ENCODE results near the gene FAM181A. TPM values are rescaled to one million over a fixed set of nuclear protein-coding genes. Genes with fewer than 3 reads are reported as not detected.

Gene FAM181A
- total RNA-seq, 1 experiment from 2014 or later: not detected

DNA sequence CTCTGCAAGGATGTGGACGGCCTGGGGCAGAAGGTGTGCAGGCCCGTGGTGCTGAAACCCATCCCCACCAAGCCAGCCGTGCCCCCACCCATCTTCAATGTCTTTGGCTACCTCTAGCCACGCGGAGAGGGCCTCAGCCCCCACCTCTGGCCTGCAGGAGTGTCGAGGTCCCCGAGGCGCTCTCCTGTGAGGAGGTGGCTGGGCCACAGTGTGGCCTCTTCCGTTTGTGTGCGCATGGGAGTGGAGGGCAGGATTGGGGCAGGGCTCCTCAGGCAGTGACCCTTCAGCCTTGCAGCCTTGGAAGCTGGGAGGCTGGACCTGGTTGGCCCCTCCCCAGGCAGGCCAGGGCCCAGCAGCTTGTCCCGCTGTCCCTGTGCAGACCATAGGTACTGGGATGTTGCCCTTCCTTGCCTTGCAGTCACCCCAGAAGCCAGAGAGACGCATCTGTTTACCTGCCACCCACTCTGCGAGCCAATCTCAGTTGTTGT is 1.9 kb downstream of the FAM181A start:
- H3K27ac Mint-ChIP-seq (ENCODE audit: unreplicated experiment): no peak overlapping the region
- no peaks in the 10 kb centered on the region for H3K36me3 Mint-ChIP-seq (ENCODE audit: insufficient read depth, unreplicated experiment)
- BruUV-seq (replicated peaks): no TSS peak
- peaks cover 53% of the 10 kb centered on the region for H3K27me3 Mint-ChIP-seq (ENCODE audit: unreplicated experiment)
- H3K4me1 Mint-ChIP-seq (ENCODE audit: low read depth, unreplicated experiment): no peaks in the 10 kb centered on the region
- H3K9me3 Mint-ChIP-seq (ENCODE audit: low read depth, unreplicated experiment): no peaks in the 10 kb centered on the region
- intact Hi-C loops (cut with micrococcal nuclease; ENCODE audit: unreplicated experiment): no loop called here
- no peak for DNase-seq
- CTCF ChIA-PET: no interaction called here
- no peak overlapping the region for H3K4me3 Mint-ChIP-seq (ENCODE audit: low read depth, unreplicated experiment)
- TF ChIP-seq, protein P1, sequence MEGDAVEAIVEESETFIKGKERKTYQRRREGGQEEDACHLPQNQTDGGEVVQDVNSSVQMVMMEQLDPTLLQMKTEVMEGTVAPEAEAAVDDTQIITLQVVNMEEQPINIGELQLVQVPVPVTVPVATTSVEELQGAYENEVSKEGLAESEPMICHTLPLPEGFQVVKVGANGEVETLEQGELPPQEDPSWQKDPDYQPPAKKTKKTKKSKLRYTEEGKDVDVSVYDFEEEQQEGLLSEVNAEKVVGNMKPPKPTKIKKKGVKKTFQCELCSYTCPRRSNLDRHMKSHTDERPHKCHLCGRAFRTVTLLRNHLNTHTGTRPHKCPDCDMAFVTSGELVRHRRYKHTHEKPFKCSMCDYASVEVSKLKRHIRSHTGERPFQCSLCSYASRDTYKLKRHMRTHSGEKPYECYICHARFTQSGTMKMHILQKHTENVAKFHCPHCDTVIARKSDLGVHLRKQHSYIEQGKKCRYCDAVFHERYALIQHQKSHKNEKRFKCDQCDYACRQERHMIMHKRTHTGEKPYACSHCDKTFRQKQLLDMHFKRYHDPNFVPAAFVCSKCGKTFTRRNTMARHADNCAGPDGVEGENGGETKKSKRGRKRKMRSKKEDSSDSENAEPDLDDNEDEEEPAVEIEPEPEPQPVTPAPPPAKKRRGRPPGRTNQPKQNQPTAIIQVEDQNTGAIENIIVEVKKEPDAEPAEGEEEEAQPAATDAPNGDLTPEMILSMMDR (IDR thresholded peaks at IDR 0.05; ENCODE audit: unreplicated experiment): no peak

DNA sequence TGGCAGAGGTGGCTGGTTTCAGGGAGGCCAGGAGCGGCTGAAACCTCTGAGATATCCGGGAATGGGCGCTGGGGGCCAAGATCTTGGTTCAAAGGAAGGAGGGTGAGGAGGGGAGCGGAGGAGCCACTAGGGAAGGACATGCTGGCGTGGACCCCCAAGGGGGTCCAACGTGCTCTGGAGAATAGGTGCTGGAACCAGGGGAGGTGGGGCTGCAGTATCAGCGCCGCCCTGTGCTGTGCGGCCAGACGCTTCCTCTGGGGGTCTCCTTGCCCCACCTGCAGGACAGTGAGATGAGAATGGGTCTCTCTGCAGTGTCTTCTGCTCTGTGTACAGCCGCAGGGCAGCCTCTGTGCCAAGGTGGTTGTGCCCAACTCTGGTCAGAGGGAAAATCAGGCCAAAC is 2.5 kb downstream of the FAM181A start:
- no peak overlapping the region for H3K27ac Mint-ChIP-seq (ENCODE audit: unreplicated experiment)

DNA sequence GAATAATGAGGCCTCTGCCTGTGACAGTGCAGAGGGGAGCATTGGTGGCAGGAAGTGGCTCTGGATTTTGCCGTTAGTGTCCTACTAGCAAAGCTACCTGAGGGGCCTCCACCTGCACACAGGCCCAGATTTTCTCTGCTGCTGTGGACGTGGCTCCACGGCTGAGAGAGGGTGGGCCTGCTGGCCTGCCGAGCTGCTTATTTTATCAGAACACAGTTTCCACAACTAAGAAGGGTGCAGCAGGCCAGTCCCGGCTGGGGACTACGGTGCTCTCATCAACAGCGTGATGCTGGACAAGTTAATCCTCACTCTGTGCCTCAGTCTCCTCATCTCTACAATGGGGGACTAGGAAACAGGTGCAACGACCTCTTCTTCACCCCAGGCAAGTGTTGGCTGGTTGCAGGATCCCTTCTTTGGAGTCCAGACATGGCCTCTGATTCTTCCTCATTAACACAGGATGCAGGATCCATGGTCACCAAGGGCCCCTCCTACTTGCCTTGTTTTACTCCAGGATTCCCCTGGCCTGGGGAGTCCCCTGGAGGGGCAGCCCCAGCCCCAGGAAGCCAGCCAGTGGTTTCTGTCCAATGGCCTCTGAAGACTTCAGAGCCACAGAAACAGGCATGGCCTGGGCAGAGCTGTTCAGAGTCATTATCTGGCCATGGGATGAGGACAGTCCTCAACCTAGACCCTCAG is 3.3 kb downstream of the FAM181A start:
- Mint-ChIP-seq H3K36me3 (ENCODE audit: insufficient read depth, unreplicated experiment) (no peaks in the 10 kb centered on the region), H3K9me3 (ENCODE audit: low read depth, unreplicated experiment) (no peaks in the 10 kb centered on the region), H3K4me3 (ENCODE audit: low read depth, unreplicated experiment) (no peak overlapping the region), H3K27me3 (ENCODE audit: unreplicated experiment) (peaks cover 53% of the 10 kb centered on the region), H3K4me1 (ENCODE audit: low read depth, unreplicated experiment) (no peaks in the 10 kb centered on the region), H3K27ac (ENCODE audit: unreplicated experiment) (no peak overlapping the region)
- no TSS peak for BruUV-seq (replicated peaks)
- TF ChIP-seq, protein P1 (IDR thresholded peaks at IDR 0.05; ENCODE audit: unreplicated experiment): no peak
- no peak for DNase-seq
- intact Hi-C loops (cut with micrococcal nuclease; ENCODE audit: unreplicated experiment): no loop called here
- CTCF ChIA-PET: interaction anchor here (0.6 kb wide), 1 partner anchor 54 kb away, joined by 4 read pairs; no protein-coding TSS in a partner anchor

More for the DNA sequence above, 2.5 kb downstream of the FAM181A start:
- TF ChIP-seq, protein P1 (IDR thresholded peaks at IDR 0.05; ENCODE audit: unreplicated experiment): no peak
- no peak overlapping the region for H3K4me3 Mint-ChIP-seq (ENCODE audit: low read depth, unreplicated experiment)
- H3K9me3 Mint-ChIP-seq (ENCODE audit: low read depth, unreplicated experiment): no peaks in the 10 kb centered on the region
- CTCF ChIA-PET: no interaction called here
- no peaks in the 10 kb centered on the region for H3K36me3 Mint-ChIP-seq (ENCODE audit: insufficient read depth, unreplicated experiment)
- no peak for DNase-seq
- intact Hi-C loops (cut with micrococcal nuclease; ENCODE audit: unreplicated experiment): no loop called here
- BruUV-seq (replicated peaks): no TSS peak
- H3K27me3 Mint-ChIP-seq (ENCODE audit: unreplicated experiment): peaks cover 53% of the 10 kb centered on the region
- no peaks in the 10 kb centered on the region for H3K4me1 Mint-ChIP-seq (ENCODE audit: low read depth, unreplicated experiment)

DNA sequence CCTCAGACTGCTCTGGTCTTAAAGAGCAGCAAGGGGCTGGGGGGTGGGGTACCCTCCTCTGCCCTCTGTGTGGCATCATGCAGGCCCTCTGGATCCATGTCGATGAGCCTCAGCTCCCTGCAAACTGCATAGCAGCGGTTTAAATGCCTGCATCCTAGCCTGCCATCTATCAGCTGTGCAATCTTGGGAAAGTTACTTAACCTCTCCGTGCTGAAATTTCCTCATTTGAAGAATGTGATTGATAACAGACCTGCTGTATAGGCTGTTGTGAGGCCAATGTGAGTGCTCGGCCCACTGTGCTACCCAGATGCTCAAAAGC is 3.8 kb downstream of the FAM181A start:
- Mint-ChIP-seq H3K9me3 (ENCODE audit: low read depth, unreplicated experiment) (no peaks in the 10 kb centered on the region), H3K27me3 (ENCODE audit: unreplicated experiment) (peaks cover 51% of the 10 kb centered on the region), H3K4me1 (ENCODE audit: low read depth, unreplicated experiment) (no peaks in the 10 kb centered on the region), H3K36me3 (ENCODE audit: insufficient read depth, unreplicated experiment) (no peaks in the 10 kb centered on the region), H3K27ac (ENCODE audit: unreplicated experiment) (no peak overlapping the region), H3K4me3 (ENCODE audit: low read depth, unreplicated experiment) (no peak overlapping the region)
- TF ChIP-seq, protein P1 (IDR thresholded peaks at IDR 0.05; ENCODE audit: unreplicated experiment): no peak
- no peak for DNase-seq
- intact Hi-C loops (cut with micrococcal nuclease; ENCODE audit: unreplicated experiment): no loop called here
- BruUV-seq (replicated peaks): no TSS peak
- CTCF ChIA-PET: interaction anchor here (0.6 to 0.8 kb wide), 2 partner anchors 9 to 54 kb away, joined by 3 to 4 read pairs; no protein-coding TSS in a partner anchor

Measured in Calu3 (cell line).